HG02970 (cell line): ENCODE results near the gene MTRFR.

Experiments used
- ATAC-seq: cut with Tn5 transposase; IDR thresholded peaks from one replicate; pipeline ENCODE4 v1.9.1; 2021; ENCODE audit warnings: mild to moderate bottlenecking, moderate library complexity, moderate number of reproducible peaks; ENCODE audit not compliant: unreplicated experiment, low FRiP score

Gene MTRFR

GRCh38 chr12:123269896-123270213 lies 36.6 kb downstream of the MTRFR start:
- ATAC-seq = no peak

GRCh38 chr12:123270214-123271000 lies 37.2 kb downstream of the MTRFR start:
- ATAC-seq = no peak

GRCh38 chr12:123271001-123271668 lies 37.9 kb downstream of the MTRFR start:
- ATAC-seq = peak; percentile 38

GRCh38 chr12:123273166-123273565 lies 39.9 kb downstream of the MTRFR start:
- ATAC-seq = no peak

- peak; percentile 70 for ATAC-seq
Observed at GRCh38 chr12:123278101-123278627, 44.9 kb downstream of the MTRFR start.

GRCh38 chr12:123280971-123281370 lies 47.7 kb downstream of the MTRFR start:
- ATAC-seq = no peak

GRCh38 chr12:123282111-123282510 lies 48.9 kb downstream of the MTRFR start:
- no peak for ATAC-seq

GRCh38 chr12:123283461-123283860 lies 50.2 kb downstream of the MTRFR start:
- ATAC-seq = no peak

GRCh38 chr12:123284669-123285068 lies 51.4 kb downstream of the MTRFR start:
- ATAC-seq = no peak

GRCh38 chr12:123286652-123287373 lies 53.6 kb downstream of the MTRFR start:
- no peak for ATAC-seq

GRCh38 chr12:123288751-123289346 lies 55.6 kb downstream of the MTRFR start:
- ATAC-seq = no peak

GRCh38 chr12:123289911-123290310 lies 56.7 kb downstream of the MTRFR start:
- no peak for ATAC-seq

GRCh38 chr12:123293178-123293760 lies 60.0 kb downstream of the MTRFR start:
- ATAC-seq = no peak

GRCh38 chr12:123305136-123305535 lies 71.9 kb downstream of the MTRFR start:
- ATAC-seq = no peak

GRCh38 chr12:123306200-123306599 lies 73.0 kb downstream of the MTRFR start:
- ATAC-seq = no peak
